ENCODE results near the gene PRDM7.
"Not testable (repeated sequence)": the region's sequence is repeated elsewhere in the genome, so short reads cannot be mapped to it uniquely, and the experiment has no call there.

Gene PRDM7

DNA sequence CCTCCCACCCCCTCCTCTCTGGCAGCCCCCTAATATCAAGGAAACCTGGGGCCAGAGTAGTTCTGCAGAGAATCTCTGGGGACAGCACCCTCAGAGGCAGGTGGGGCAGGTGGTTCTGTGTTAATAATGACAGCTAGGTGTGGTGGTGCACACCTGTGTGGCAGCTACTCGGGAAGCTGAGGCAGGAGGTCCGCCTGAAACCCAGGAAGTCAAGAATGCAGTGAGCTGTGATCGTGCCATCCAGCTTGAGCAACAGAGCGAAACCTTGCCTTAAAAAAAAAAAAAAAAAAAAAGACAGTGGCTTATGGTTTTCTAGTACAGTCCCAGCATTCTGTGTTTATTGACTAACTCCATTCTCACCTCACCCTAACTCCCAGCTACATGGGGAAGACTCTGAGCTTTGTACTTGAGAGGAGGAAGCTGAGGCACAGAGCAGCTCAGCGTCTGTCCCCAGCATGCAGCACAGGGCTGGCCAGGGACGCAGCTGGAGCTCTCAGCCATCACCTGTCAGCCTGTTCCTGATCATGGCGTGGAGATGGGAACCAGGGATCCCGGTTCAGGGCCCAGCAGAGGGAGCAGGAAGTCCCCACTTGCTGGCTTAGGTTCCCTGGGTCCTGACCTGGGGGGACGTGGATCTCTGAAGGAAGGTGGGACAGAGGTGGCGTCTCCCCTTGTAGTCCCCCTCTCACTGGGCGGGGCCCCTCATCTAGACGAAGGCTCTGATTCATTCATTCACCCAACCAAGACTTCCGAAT, 64.0 kb downstream of the PRDM7 start:
- no peak for DNase-seq

DNA sequence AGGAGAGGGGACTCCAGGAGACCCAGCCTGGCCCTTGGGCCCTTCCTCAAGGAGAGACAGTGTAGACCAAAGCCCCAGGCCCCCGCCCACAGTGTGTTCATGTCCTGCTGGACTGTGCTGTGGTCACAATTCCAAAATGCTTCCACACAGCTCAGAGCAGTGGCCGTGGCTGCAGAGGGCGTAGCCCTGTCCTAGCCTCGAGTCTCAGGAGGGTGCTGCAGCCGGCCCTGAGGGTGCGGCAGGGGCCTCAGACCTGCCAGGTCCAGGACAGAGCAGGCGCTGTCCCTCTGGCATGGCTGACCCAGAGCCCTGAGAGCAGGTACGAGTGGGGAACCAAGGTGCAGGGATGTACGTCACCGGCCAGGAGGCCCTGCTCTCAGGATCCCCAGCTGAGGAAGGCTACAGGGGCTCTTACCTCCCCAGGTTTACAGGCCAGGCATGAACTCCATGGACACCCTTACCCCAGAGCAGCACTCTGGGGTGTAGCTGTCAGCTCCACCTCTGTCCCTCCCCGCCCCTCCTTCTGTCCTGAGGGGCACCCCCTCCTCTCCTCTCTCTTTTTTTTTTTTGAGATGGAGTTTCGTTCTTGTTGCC, 65.1 kb downstream of the PRDM7 start:
- no peak for DNase-seq

DNA sequence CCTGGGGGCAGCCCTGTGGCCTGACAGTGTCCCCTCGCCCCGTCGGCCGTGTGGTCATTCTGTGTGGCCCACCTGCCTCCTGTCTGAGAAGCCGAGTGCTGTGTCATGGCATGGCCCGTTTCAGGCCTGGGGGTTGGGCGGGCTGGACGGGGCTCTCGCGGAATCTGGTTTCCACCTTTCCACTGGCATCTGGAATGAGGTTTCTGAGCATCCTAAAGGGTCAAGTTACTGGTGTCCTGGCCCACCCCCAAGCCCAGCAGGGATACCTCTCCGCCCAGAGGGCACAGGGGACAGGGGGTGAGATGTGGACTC, 65.7 kb downstream of the PRDM7 start:
- no peak for DNase-seq

DNA sequence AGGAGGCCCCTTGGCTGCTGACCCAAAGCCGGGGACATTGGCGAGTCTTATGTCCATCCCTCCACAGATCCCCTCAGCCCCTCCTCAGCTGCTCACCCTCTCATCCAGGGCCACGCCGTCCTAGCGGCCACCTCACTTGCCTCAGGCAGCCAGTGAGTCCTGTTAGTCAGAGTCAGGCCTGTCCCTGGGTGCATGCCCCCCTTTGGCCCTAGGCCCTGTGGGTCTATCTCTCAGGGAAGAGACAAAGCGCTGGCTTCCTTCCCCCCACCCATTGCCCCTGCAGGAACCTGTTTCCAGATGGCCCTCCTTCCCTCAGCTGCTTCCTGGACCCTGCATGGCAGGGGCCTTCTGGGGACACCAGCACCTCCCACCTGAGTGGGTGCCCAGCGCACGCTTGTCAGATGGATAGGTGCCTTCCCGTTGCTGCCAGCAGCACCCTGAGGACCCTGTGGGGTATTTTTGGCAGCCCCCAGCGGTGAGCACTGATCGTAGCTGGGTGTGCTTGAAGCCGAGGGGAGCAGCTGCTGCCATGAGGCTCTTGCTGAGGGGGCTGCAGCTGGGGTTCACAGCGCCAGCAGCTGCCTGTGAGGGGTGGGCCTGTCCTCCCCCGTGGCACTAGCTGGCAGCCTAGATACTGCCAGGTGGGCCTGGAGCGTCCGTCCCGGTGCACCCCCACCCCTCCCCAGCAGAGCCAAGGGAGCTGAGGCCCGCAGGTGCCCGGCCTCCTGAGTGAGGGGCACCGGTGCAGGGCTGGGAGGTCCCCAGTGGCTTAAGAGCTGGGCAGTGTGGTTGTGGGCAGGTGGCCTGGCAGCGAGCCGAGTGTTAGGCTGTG, 66.2 kb downstream of the PRDM7 start:
- DNase-seq, result no peak

DNA sequence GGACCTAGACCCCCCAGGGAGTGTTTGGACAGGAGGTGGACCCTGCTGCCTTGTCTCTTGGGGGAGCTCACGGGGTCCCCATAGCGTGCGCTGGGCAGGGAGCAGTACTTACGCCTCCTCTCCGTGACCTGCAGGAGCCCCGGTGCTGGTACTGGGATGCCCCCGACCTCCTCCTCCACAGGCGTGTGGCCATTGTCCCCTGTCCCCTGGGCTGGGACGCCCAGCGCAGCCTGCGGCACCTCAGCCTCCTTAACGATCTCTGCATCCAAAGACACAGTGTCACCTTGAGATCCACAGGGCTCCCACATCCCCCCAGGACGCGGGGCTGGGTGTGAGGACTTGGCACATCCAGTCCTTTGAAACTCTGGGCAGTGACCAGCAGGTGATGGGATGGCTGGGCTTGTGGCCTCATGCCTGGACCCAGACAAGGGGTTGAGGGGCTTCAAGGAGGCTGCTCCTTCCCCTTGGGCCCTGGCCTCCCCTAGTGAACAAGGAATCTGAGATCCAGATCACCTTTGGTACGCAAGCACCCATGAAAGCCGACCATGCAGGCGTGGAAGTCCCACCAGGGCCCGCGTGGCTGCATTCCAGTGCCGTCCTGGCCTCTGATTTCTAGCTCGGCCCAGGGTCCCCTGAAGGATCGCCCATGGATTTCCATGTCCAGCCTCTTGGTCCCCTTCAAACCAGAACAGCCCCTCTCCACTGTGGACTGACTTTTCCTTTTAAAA, 67.8 kb downstream of the PRDM7 start:
- no peak for DNase-seq

DNA sequence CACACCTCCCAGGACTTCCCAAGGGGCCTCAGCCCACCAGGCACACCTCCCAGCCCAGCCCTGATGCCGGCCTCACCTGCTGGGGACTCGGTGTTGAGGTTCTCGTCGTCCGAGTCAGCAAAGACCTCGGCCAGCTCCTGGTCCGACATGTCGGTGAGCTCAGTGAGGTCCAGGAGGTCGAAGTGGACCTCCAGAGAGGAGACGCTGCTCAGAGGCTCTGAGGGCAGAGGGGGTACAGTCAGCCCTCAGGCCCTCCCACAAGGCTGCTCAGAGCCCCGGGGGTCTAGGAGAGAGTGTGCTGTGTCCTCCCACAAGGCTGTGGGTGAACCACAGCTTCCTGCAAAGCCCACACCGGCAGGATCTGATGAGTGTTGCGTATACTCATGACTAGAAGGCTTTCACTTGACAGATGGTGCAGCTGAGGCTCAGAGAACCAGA, 68.4 kb downstream of the PRDM7 start:
- no peak for DNase-seq

DNA sequence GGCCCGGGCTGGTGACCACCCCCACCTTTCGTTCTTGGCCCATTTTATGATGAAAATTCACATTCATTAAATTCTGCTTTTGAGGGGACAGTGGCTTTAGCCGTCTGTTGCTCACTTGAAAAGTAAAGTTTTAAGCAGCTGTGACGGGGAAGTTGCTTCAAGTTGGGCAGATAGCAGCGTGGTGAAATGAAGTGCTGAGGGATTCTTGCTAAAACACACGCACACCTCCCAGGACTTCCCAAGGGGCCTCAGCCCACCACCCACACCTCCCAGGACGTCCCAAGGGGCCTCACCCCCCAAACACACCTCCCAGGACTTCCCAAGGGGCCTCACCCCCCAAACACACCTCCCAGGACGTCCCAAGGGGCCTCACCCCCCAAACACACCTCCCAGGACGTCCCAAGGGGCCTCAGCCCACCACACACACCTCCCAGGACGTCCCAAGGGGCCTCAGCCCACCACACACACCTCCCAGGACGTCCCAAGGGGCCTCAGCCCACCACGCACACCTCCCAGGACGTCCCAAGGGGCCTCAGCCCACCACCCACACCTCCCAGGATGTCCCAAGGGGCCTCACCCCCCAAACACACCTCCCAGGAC, 69.4 kb downstream of the PRDM7 start:
- DNase-seq, result not testable (repeated sequence)

DNA sequence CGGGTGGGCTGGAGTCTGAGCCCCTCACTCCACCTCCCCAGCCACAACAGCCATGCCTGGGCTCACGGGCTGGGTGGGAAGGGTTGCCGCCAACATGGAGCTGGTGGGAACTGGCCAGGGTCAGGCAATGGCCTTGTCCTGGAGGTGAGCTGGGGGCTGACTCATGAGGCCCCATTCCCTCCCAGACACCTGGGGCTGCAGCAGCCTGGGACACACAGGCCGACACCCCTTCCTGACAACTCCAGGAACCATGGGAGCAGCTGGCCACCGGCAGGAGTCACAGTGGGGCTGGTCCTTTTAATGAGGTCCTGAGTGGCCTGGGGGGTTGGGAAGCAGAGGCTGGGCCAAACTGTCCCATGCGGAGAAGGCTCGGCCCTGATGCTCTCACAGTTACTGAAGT, 70.1 kb downstream of the PRDM7 start:
- DNase-seq, result no peak

All from fibroblast of skin of back (primary cell).